OCI-LY3 (cell line): ENCODE data around the gene RHOA.

Source experiments
- H2AFZ ChIP-seq: fragments of 200-600, 300-600 bp; shearing (Covaris generic); 2 replicates; pipeline ENCODE4 v1.6.0; 2014; ENCODE audit warnings: antibody characterized with exemption, low read depth, low read length
- H3K27ac ChIP-seq: fragments of 200-600, 300-600 bp; sonication (generic); 2 replicates; pipeline ENCODE4 v1.5.1; 2014; ENCODE audit warnings: mild to moderate bottlenecking, low read length, moderate library complexity, mixed read lengths
- H3K27me3 ChIP-seq: fragments of 200-600, 300-600 bp; sonication (generic); 2 replicates; pipeline ENCODE4 v1.6.1; 2014; ENCODE audit warnings: low read depth, low read length, mixed read lengths
- H3K36me3 ChIP-seq: fragments of 200-600, 300-600 bp; sonication (generic); replicated peaks from 2 replicates; pipeline ENCODE3; 2014; ENCODE audit warnings: low read depth, low read length, mixed read lengths
- H3K4me1 ChIP-seq: fragments of 300-600, 200-600 bp; sonication (generic); 2 replicates; pipeline ENCODE4 v1.6.1; 2014; ENCODE audit warnings: low read length, mixed read lengths
- H3K4me2 ChIP-seq: fragments of 200-600, 300-600 bp; sonication (generic); 2 replicates; pipeline ENCODE4 v1.6.1; 2014; ENCODE audit warnings: low read length, mixed read lengths
- H3K4me3 ChIP-seq: fragments of 300-600, 200-600 bp; sonication (generic); 2 replicates; pipeline ENCODE4 v1.5.1; 2014; ENCODE audit warnings: antibody characterized with exemption, mild to moderate bottlenecking, low read length, moderate library complexity
- H3K79me2 ChIP-seq: fragments of 300-600, 200-600 bp; shearing (Covaris generic); 2 replicates; pipeline ENCODE4 v1.6.1; 2014; ENCODE audit warnings: mild to moderate bottlenecking, low read length, mixed read lengths
- H3K9ac ChIP-seq: fragments of 300-600, 200-600 bp; shearing (Covaris generic); 2 replicates; pipeline ENCODE4 v1.6.0; 2014; ENCODE audit warnings: mild to moderate bottlenecking, low read length, moderate library complexity
- H3K9me3 ChIP-seq: fragments of 200-600, 300-600 bp; shearing (Covaris generic); 2 replicates; pipeline ENCODE4 v1.6.1; 2014; ENCODE audit warnings: low read length, mixed read lengths; ENCODE audit not compliant: insufficient read depth
- H4K20me1 ChIP-seq: fragments of 200-600, 300-600 bp; sonication (generic); 2 replicates; pipeline ENCODE4 v1.6.1; 2016; ENCODE audit warnings: low read length, mixed read lengths; ENCODE audit not compliant: insufficient read depth
- CTCF ChIP-seq: fragments of 200-600, 300-600 bp; sonication (generic); IDR thresholded peaks from 2 replicates; pipeline ENCODE4 v1.5.1; 2014; ENCODE audit warnings: antibody characterized with exemption, low read length, low read depth
- EZH2phosphoT487 ChIP-seq: fragments of 200-600 bp; shearing (Covaris generic); IDR thresholded peaks from 2 replicates; pipeline ENCODE4 v1.6.1; 2018; ENCODE audit warnings: antibody characterized with exemption, mixed run types, low read depth

RHOA gene

GRCh38 chr3:49411535-49411967 lies 225 bp downstream of the RHOA start:
- Histone ChIP-seq H3K27ac (peak overlapping the region; percentile 71), H3K4me2 (peak overlapping the region; percentile 88), H2AFZ (no peak overlapping the region)

GRCh38 chr3:49410846-49411534 lies 786 bp downstream of the RHOA start:
- no peaks in the 10 kb centered on the region for H3K9me3 ChIP-seq
- peaks cover 73% of the 10 kb centered on the region for H3K79me2 ChIP-seq
- TF ChIP-seq CTCF = no peak
- TF ChIP-seq EZH2phosphoT487 = no peak
- H2AFZ ChIP-seq = no peak overlapping the region
- peaks cover 13% of the 10 kb centered on the region for H3K36me3 ChIP-seq
- peak overlapping the region; percentile 71 for H3K27ac ChIP-seq
- peaks cover 52% of the 10 kb centered on the region for H4K20me1 ChIP-seq
- peak overlapping the region; percentile 88 for H3K4me2 ChIP-seq
- peak overlapping the region; percentile 87 for H3K4me3 ChIP-seq
- no peaks in the 10 kb centered on the region for H3K27me3 ChIP-seq
- peak overlapping the region; percentile 87 for H3K9ac ChIP-seq
- peaks cover 23% of the 10 kb centered on the region for H3K4me1 ChIP-seq

More at GRCh38 chr3:49411535-49411967, 225 bp downstream of the RHOA start:
- H3K4me1 ChIP-seq = peaks cover 29% of the 10 kb centered on the region
- peaks cover 47% of the 10 kb centered on the region for H4K20me1 ChIP-seq
- peaks cover 67% of the 10 kb centered on the region for H3K79me2 ChIP-seq
- peaks cover 7% of the 10 kb centered on the region for H3K36me3 ChIP-seq
- no peaks in the 10 kb centered on the region for H3K9me3 ChIP-seq
- H3K9ac ChIP-seq = peak overlapping the region; percentile 87
- peak overlapping the region; percentile 87 for H3K4me3 ChIP-seq
- TF ChIP-seq EZH2phosphoT487 = no peak
- no peak for TF ChIP-seq CTCF
- no peaks in the 10 kb centered on the region for H3K27me3 ChIP-seq

GRCh38 chr3:49410066-49410845 lies 1.5 kb downstream of the RHOA start:
- peaks cover 80% of the 10 kb centered on the region for H3K79me2 ChIP-seq
- TF ChIP-seq EZH2phosphoT487 (no peak), CTCF (no peak)
- H3K4me1 ChIP-seq = peaks cover 22% of the 10 kb centered on the region
- peaks cover 60% of the 10 kb centered on the region for H4K20me1 ChIP-seq
- H3K36me3 ChIP-seq = peaks cover 19% of the 10 kb centered on the region
- H3K27me3 ChIP-seq = no peaks in the 10 kb centered on the region
- peak overlapping the region; percentile 87 for H3K4me3 ChIP-seq
- H3K27ac ChIP-seq = no peak overlapping the region
- H3K4me2 ChIP-seq = peak overlapping the region; percentile 88
- no peak overlapping the region for H2AFZ ChIP-seq
- no peaks in the 10 kb centered on the region for H3K9me3 ChIP-seq
- H3K9ac ChIP-seq = peak overlapping the region; percentile 87
